ENCODE measurements around the gene PARD3B. TPM values are rescaled to one million over a fixed set of nuclear protein-coding genes. Genes with fewer than 3 reads are reported as not detected.

PARD3B gene
- total RNA-seq, 1 experiment from 2014 or later = 10.1 TPM

- intact Hi-C loops (cut with micrococcal nuclease; ENCODE audit: unreplicated experiment) = no loop called here
- H3K27me3 Mint-ChIP-seq (ENCODE audit: unreplicated experiment) = no peaks in the 10 kb centered on the region
- no peak for TF ChIP-seq CTCF (IDR thresholded peaks at IDR 0.05; ENCODE audit: unreplicated experiment)
- no peaks in the 10 kb centered on the region for H3K36me3 Mint-ChIP-seq (ENCODE audit: insufficient read depth, unreplicated experiment)
- no peak overlapping the region for H3K4me3 Mint-ChIP-seq (ENCODE audit: low read depth, unreplicated experiment)
- H3K4me1 Mint-ChIP-seq (ENCODE audit: low read depth, unreplicated experiment) = no peaks in the 10 kb centered on the region
- BruUV-seq (replicated peaks) = no TSS peak
- peaks cover 2% of the 10 kb centered on the region for H3K9me3 Mint-ChIP-seq (ENCODE audit: low read depth, unreplicated experiment)
- DNase-seq = no peak
- no peak overlapping the region for H3K27ac Mint-ChIP-seq (ENCODE audit: unreplicated experiment)
- CTCF ChIA-PET = no interaction called here
Measured at GRCh38 chr2:205453202-205453601, 907.9 kb downstream of the PARD3B start.

- Mint-ChIP-seq H3K4me3 (ENCODE audit: low read depth, unreplicated experiment) (no peak overlapping the region), H3K4me1 (ENCODE audit: low read depth, unreplicated experiment) (no peaks in the 10 kb centered on the region), H3K9me3 (ENCODE audit: low read depth, unreplicated experiment) (no peaks in the 10 kb centered on the region), H3K27ac (ENCODE audit: unreplicated experiment) (no peak overlapping the region), H3K27me3 (ENCODE audit: unreplicated experiment) (no peaks in the 10 kb centered on the region), H3K36me3 (ENCODE audit: insufficient read depth, unreplicated experiment) (no peaks in the 10 kb centered on the region)
- BruUV-seq (replicated peaks) = no TSS peak
- TF ChIP-seq CTCF (IDR thresholded peaks at IDR 0.05; ENCODE audit: unreplicated experiment) = no peak
- DNase-seq = no peak
- intact Hi-C loops (cut with micrococcal nuclease; ENCODE audit: unreplicated experiment) = no loop called here
- CTCF ChIA-PET = no interaction called here
Measured at GRCh38 chr2:205456682-205457081, 911.4 kb downstream of the PARD3B start.

GRCh38 chr2:205460217-205460616 lies 914.9 kb downstream of the PARD3B start:
- intact Hi-C loops (cut with micrococcal nuclease; ENCODE audit: unreplicated experiment) = no loop called here
- Mint-ChIP-seq H3K27me3 (ENCODE audit: unreplicated experiment) (no peaks in the 10 kb centered on the region), H3K4me1 (ENCODE audit: low read depth, unreplicated experiment) (no peaks in the 10 kb centered on the region), H3K27ac (ENCODE audit: unreplicated experiment) (no peak overlapping the region), H3K36me3 (ENCODE audit: insufficient read depth, unreplicated experiment) (no peaks in the 10 kb centered on the region), H3K9me3 (ENCODE audit: low read depth, unreplicated experiment) (no peaks in the 10 kb centered on the region), H3K4me3 (ENCODE audit: low read depth, unreplicated experiment) (no peak overlapping the region)
- CTCF ChIA-PET = no interaction called here
- no peak for DNase-seq
- no peak for TF ChIP-seq CTCF (IDR thresholded peaks at IDR 0.05; ENCODE audit: unreplicated experiment)
- BruUV-seq (replicated peaks) = no TSS peak

- Mint-ChIP-seq H3K36me3 (ENCODE audit: insufficient read depth, unreplicated experiment) (no peaks in the 10 kb centered on the region), H3K9me3 (ENCODE audit: low read depth, unreplicated experiment) (no peaks in the 10 kb centered on the region), H3K4me3 (ENCODE audit: low read depth, unreplicated experiment) (no peak overlapping the region), H3K27me3 (ENCODE audit: unreplicated experiment) (no peaks in the 10 kb centered on the region), H3K27ac (ENCODE audit: unreplicated experiment) (no peak overlapping the region), H3K4me1 (ENCODE audit: low read depth, unreplicated experiment) (no peaks in the 10 kb centered on the region)
- DNase-seq = no peak
- BruUV-seq (replicated peaks) = no TSS peak
- TF ChIP-seq CTCF (IDR thresholded peaks at IDR 0.05; ENCODE audit: unreplicated experiment) = no peak
- intact Hi-C loops (cut with micrococcal nuclease; ENCODE audit: unreplicated experiment) = no loop called here
- CTCF ChIA-PET = no interaction called here
Measured at GRCh38 chr2:205461169-205461568, 915.9 kb downstream of the PARD3B start.
